ENCODE measurements around the gene PDE4B. TPM values are rescaled to one million over a fixed set of nuclear protein-coding genes. Genes with fewer than 3 reads are reported as not detected.

PDE4B gene
- polyA plus RNA-seq, 1 donor (not counting 4 experiments of a cell fraction or from before 2014, with no cell fraction given): 0.29 TPM

GRCh38 chr1:66214901-66215300 lies 422.2 kb downstream of the PDE4B start:
- H3K4me1 ChIP-seq (ENCODE audit: control insufficient read depth, extremely low read depth, insufficient read depth, low read length): no peaks in the 10 kb centered on the region
- no peak for TF ChIP-seq EZH2 (IDR thresholded peaks at IDR 0.05; ENCODE audit: low read length)
- TF ChIP-seq CTCF (optimal IDR thresholded peaks at IDR 0.05 in 1 of 3, IDR thresholded peaks at IDR 0.05 in 1 of 3, conservative IDR thresholded peaks at IDR 0.05 in 1 of 3; ENCODE audit: extremely low read depth in 1 of 3, insufficient read depth in 2 of 3, low read length in 3 of 3): no peak
- no peak overlapping the region for H3K4me2 ChIP-seq (ENCODE audit: control insufficient read depth, extremely low read depth, insufficient read depth, low read depth, low read length)
- no peak overlapping the region for H3K27ac ChIP-seq (ENCODE audit: control insufficient read depth, insufficient read depth, low read length)
- no peak overlapping the region for H2AFZ ChIP-seq (ENCODE audit: control insufficient read depth, low read length)
- H3K36me3 ChIP-seq (ENCODE audit: control insufficient read depth in 2 of 2, extremely low read depth in 1 of 2, insufficient read depth in 2 of 2, low read length in 2 of 2): no peaks in the 10 kb centered on the region
- FAIRE-seq (no peak), DNase-seq (ENCODE audit: low read depth, low spot score) (no peak)
- H3K9me3 ChIP-seq (ENCODE audit: control insufficient read depth, low read depth, low read length): no peaks in the 10 kb centered on the region
- no peaks in the 10 kb centered on the region for H3K9me1 ChIP-seq (ENCODE audit: control insufficient read depth, extremely low read depth, insufficient read depth, low read length)
- no peak overlapping the region for H3K9ac ChIP-seq (ENCODE audit: control insufficient read depth, extremely low read depth, insufficient read depth, low read length)
- dilution Hi-C loops (cut with MboI; ENCODE audit: extremely low pct_ligation_motif_present, low sequenced_read_pairs): no loop called here
- H3K79me2 ChIP-seq (ENCODE audit: control insufficient read depth, insufficient read depth, low read length): no peaks in the 10 kb centered on the region
- no peak overlapping the region for H3K4me3 ChIP-seq (ENCODE audit: control insufficient read depth in 2 of 3, extremely low read depth in 1 of 3, insufficient read depth in 2 of 3, low read depth in 1 of 3, low read length in 3 of 3)
- no peaks in the 10 kb centered on the region for H4K20me1 ChIP-seq (ENCODE audit: control insufficient read depth, extremely low read depth, insufficient read depth, low read length)
- H3K27me3 ChIP-seq (ENCODE audit: control insufficient read depth, extremely low read depth, insufficient read depth, low read length): no peaks in the 10 kb centered on the region

- no peaks in the 10 kb centered on the region for H3K27me3 ChIP-seq (ENCODE audit: control insufficient read depth, extremely low read depth, insufficient read depth, low read length)
- H3K4me2 ChIP-seq (ENCODE audit: control insufficient read depth, extremely low read depth, insufficient read depth, low read depth, low read length): no peak overlapping the region
- dilution Hi-C loops (cut with MboI; ENCODE audit: extremely low pct_ligation_motif_present, low sequenced_read_pairs): no loop called here
- H3K4me1 ChIP-seq (ENCODE audit: control insufficient read depth, extremely low read depth, insufficient read depth, low read length): no peaks in the 10 kb centered on the region
- no peak overlapping the region for H3K4me3 ChIP-seq (ENCODE audit: control insufficient read depth in 2 of 3, extremely low read depth in 1 of 3, insufficient read depth in 2 of 3, low read depth in 1 of 3, low read length in 3 of 3)
- H3K36me3 ChIP-seq (ENCODE audit: control insufficient read depth in 2 of 2, extremely low read depth in 1 of 2, insufficient read depth in 2 of 2, low read length in 2 of 2): no peaks in the 10 kb centered on the region
- TF ChIP-seq EZH2 (IDR thresholded peaks at IDR 0.05; ENCODE audit: low read length) (no peak), CTCF (optimal IDR thresholded peaks at IDR 0.05 in 1 of 3, IDR thresholded peaks at IDR 0.05 in 1 of 3, conservative IDR thresholded peaks at IDR 0.05 in 1 of 3; ENCODE audit: extremely low read depth in 1 of 3, insufficient read depth in 2 of 3, low read length in 3 of 3) (no peak)
- no peak for FAIRE-seq
- H3K79me2 ChIP-seq (ENCODE audit: control insufficient read depth, insufficient read depth, low read length): no peaks in the 10 kb centered on the region
- H3K9me3 ChIP-seq (ENCODE audit: control insufficient read depth, low read depth, low read length): no peaks in the 10 kb centered on the region
- no peaks in the 10 kb centered on the region for H4K20me1 ChIP-seq (ENCODE audit: control insufficient read depth, extremely low read depth, insufficient read depth, low read length)
- DNase-seq (ENCODE audit: low read depth, low spot score): no peak
- H3K9ac ChIP-seq (ENCODE audit: control insufficient read depth, extremely low read depth, insufficient read depth, low read length): no peak overlapping the region
- no peak overlapping the region for H3K27ac ChIP-seq (ENCODE audit: control insufficient read depth, insufficient read depth, low read length)
- H2AFZ ChIP-seq (ENCODE audit: control insufficient read depth, low read length): no peak overlapping the region
- H3K9me1 ChIP-seq (ENCODE audit: control insufficient read depth, extremely low read depth, insufficient read depth, low read length): no peaks in the 10 kb centered on the region
Measured at GRCh38 chr1:66217021-66217420, 424.3 kb downstream of the PDE4B start.

All from keratinocyte (primary cell).